ENCODE measurements around the gene ANKRD11.
"Not testable (repeated sequence)": the region's sequence is repeated elsewhere in the genome, so short reads cannot be mapped to it uniquely, and the experiment has no call there.

ANKRD11 gene

DNA sequence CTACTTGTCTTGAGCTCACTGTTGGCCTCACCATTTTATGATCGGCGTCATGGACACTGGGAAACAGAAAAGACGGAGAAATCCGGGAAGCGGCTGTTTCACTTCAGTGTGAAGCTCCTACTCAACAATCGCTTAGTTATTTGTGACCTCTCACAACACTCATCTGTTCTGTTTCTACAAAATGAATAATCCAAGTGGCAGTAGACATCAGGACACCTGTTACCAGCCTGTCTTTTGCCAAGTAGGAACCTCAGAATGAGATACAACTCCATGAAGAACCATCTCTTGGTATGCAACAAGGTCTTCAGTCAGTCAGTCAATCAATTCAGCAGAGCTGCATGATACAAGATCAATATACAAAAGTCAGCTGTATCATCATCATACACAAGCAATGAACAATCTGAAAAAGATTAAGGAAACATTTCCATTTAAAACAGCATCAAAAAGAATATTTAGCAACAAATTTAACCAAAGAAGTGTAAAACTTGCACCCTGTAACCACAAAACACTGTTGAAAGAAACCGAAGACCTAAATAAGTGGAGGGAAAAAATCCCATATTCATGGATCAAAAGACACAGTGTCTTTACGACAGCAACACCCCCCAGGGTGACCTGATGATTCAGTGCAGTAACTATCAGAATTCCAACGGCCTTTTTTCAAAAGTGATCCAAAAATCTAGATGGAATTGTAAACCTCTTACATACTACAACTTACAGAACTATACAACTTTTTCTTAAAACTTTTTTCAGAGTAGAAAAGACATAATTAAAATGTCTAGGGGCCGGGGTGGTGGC lies 63.4 kb downstream of the ANKRD11 start:
- FAIRE-seq: no peak

DNA sequence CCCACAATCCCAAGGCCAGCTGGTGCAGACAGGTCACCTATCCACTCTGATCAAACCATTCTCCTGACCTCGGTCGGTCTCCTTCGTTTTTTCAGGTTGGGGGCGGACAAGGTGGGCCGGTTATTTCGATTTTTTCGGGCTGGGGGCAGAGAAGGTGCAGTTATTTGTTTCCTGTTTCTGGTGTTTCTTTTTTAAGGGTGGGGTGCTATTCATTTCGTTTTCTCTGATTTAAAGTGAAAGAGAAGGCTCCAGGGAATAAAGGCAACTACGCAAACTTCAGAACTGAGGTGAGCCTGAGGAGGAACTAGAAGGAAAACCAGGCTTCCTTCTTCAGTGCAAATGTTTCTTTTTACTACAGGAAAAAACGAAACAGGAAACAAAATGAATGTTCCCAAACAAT lies 64.8 kb downstream of the ANKRD11 start:
- no peak for FAIRE-seq

DNA sequence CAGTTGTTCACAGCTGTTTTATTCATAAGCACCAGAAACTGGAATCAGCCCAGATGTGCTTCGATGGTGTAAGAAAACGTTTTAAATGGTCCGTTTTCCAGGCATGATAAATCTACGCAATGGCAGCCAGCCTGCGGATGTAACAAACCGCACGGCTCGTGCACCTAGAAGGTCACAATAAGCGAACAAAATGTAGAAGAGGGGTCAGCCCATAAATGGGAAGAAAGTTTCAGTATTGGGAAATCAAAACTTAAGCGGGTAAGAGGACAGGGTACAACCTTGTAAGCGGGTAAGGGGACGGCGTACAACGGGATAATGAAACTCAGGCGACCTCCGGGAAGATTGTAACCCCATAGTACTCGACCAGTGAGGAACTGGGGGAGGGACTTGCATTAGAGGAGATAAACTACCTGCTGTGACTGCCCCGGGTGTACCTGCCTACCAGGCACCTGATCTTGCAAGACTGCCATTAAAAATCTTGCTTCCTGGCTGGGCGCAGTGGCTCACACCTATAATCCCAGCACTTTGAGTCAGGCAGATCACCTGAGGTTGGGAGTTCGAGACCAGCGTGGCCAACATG lies 66.6 kb downstream of the ANKRD11 start:
- no peak for FAIRE-seq

DNA sequence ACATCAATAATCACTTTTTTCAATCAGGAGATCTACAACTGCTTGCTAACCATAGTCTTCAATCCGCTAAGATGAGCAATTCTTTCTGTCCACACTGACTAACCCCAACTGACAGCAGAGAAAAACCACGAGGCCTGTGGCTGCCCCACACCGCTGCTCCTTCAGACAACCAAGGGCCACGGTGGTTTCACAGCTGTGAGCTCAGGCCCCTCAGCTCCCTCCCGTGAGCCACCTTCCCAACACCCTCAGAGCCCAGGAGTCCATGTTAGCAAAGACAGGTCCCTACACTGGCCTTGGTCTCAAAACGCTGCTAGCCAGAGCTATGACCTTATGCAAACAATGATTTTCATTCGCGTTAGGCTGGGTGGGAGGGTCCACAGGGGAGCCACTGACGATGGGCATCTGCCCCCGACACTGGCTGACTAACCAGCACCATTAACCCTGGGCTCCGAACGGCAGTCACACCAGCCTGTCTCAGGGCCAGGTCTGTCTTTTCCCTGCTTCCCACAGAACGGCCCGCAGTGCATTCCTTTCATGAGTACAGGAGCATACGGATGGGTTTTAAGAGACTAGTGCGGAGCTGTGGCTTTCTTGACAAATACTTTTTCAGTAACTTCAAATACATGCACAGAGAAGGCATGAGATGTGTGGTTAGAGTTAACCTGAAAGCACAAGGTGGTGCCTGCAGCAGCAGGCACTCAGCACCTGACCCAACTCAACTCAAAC lies 67.3 kb downstream of the ANKRD11 start:
- no peak for FAIRE-seq

DNA sequence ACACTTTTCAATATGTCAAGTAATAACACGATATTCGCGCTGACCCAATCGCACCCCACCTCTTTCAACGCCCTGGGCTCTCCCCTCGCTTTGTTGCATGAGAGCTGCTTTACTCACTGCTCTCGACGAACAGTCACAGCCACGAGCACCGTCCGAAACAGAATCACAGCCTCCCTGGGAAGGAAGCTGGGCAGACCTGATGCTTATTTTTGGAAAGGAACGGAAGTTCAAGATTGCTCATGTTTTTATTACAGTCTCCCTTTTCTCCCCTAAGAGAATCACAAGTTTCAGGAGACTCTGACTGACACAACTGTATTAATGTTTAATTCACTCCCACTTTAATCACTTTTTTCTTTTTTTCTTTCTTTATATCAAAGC lies 67.8 kb downstream of the ANKRD11 start:
- no peak for FAIRE-seq

DNA sequence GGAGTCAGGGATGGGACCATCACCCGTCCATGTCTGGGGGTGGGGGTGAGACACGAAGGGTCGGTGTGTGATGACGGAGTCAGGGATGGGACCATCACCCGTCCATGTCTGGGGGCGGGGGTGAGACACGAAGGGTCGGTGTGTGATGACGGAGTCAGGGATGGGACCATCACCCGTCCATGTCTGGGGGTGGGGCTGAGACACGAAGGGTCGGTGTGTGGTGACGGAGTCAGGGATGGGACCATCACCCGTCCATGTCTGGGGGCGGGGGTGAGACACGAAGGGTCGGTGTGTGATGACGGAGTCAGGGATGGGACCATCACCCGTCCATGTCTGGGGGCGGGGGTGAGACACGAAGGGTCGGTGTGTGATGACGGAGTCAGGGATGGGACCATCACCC lies 69.1 kb downstream of the ANKRD11 start:
- not testable (repeated sequence) for FAIRE-seq

DNA sequence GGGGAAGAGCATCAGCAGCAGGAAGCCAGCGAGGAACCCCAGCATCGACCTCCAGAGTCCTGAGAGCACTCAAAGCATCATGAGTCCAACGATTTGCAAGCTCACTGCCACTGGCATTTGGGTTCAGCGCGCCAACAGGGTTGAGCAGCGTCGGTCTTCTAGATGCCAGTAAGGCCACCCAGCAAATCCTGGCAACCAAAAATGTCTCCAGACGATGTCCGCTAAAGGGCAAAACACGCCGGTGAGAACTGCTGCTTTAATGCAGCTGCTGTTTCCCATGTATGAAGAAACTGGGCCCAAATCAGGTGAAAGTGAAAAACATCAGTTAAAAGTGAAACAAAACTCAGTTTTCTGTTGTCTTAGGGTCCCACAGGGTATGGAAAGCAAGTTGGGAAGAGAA lies 70.2 kb downstream of the ANKRD11 start:
- no peak for FAIRE-seq

DNA sequence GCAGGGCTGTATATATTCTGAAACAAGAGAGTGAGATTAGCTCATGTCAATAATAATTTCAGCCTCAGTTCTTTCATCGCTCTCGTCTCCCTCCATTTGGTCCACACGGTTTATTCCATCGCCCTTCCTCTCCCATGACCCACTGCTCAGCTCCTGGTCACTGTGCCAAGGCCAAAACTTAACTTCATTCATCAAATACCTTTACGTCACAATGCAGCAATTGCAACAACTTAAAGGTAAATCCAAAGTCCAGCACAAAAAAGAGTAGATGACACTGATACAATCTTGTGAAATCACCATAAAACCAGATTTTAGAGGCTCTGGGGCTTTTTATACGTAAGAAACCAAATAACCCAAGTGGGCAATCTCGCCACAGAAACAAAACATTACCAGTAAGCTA lies 72.0 kb downstream of the ANKRD11 start:
- no peak for FAIRE-seq

DNA sequence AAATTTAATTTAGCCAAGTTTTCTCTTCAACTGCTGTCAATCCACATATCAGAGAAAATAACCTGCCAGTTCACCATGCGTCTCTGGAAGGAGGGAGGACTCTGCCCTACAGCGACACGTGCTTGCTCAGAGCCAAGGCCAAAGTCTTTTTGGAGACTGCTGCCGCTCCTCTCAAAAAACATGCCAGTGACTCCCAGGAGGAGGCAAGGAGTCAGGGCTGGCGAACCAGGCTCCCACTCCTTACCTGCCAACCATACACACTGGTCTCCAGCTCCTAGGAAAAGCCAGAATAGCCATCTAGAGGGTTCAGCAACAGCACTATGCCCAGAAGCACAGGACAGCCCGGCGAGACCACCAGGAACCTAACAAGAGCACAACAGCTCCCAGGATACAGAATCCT lies 73.0 kb downstream of the ANKRD11 start:
- FAIRE-seq: no peak

DNA sequence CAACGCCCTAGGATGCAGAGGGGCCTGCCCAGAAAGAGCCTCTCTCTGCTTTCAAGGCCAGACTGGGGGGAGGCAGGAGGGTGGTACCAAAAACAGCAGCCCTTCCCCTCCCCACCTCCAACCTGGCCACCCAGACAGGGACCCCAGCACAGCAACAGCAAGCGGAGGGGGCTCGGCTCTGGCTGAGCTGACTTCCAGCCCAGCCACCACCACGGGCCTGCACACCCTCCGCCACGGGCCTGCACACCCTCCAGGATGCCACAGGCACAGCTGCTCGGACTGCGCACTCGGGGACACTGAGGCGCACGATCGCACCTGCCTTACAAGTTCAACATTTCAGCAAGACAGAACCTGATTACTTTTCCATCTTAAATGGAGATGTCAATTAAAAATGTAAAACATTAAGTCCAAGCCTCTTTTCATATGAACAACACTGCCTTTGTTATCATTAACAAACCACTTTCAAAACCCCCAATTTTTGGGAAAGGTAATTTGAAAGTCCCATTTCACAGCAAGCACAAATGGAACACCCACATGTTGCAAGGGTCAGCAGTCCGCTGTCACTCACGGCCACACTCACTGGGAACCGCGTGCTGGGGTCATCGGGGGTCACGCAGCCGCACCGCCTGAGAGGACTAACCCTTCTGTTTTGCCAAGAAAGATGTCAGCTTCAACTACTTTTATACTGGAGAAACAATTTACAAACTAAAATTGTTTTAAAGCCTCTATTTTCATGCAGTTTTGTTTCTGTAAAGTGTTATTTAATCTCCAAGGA lies 76.4 kb downstream of the ANKRD11 start:
- FAIRE-seq: no peak

DNA sequence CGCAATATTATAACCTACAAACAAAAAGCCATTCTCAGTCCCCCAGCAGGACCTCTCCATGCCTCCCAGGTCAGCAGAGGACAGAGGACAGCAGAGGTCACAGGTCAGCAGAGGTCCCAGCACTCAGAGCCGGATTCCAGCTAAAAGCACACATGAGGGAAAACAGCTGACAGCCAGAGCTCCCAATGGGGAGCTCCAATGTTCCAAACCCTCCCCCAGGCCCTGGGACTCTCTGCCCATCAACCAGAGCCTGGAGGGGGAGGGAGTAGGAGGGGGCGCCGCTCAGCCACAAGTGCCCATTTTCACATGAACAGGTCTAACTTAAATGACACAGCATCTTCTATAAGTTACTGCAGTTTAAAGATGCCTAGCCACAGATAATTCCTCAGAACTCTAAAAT lies 77.5 kb downstream of the ANKRD11 start:
- FAIRE-seq: no peak

DNA sequence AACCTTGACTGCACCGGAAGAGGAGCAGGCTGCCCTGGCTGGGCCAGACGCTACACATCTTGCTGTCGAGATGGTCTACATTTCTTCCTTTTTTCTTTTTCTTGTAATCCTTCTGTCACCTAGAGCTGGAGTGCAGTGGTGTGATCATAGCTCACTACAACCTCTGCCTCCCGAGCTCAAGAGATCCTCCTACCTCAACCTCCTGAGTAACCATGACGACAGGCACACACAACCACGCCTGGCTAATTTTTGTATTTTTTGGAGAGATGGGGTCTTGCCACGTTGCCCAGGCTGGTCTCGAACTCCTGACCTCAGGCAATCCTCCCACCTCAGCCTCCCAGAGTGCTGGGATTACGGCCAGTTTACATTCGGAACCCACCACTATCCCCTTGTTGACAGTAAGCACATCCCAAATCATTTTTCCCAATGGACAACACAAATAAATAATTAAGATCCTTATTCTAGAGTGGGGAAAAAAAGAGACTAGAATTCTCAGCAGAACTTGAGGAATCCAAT lies 79.0 kb downstream of the ANKRD11 start:
- no peak for FAIRE-seq

DNA sequence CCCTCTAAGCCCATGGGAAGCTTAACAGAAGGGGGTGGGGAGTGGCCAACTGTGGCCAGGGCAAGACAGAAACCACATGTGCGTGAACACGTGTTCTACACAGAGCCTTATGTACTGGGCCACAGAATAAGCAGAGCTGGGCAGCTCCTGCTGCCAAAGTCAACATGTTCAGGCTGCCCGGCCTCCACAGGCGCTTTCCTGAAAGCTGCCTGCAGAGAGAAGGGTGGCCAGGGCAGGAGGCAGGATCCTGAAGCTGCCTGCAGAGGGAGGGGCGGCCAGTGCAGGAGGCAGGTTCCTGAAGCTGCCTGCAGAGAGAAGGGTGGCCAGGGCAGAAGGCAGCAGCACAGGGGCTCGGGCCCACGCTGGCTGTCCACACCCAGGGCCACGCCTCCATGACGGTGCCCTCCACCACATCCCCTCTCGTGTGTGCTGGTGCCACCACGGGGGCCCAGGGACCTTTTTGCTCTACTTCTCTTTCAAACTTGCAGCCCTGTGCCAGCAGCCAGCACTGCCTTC lies 79.5 kb downstream of the ANKRD11 start:
- no peak for FAIRE-seq

DNA sequence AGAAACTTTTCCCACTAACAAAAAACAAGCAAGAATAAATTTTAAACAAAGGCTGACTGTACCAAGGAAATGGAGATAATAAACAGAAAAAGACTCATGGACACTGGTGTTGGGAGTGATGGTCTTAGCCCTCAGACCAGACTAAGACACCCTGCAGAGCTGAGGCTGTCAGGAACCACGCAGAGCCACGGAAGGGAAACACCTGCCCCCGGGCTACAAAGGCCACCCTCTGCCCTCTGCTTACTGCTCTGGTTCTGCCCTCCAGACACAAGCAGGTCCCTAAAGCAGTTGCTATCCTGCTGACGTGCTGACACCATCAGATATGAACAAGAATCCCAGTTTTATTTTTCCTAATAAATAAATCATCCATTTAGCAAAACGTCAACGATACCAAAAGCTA lies 80.0 kb downstream of the ANKRD11 start:
- no peak for FAIRE-seq

DNA sequence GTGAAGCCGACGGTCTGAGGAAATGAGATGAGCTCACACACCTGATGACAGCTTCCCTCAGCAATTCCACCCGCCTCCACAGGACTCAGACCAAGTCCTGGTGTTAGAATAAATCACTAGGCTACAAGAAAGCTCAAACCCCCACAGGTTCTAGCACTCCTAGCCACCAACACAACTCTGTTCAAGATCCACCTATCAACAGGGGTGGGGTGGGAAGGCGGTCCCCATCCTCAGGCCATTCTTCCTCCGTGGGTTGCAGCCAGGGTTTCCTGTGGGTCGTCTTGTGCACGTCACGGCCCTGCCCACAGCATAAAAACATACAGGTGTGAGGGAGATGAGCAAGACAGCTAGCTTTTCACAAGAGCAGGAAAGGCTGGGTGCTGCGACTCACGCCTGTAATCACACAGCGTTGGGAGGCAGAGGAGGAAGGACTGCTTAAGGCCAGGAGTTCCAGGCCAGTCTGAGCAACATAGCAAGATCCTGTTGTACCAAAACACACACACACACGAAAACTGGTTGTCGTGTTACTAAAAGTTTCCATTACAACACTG lies 81.1 kb downstream of the ANKRD11 start:
- no peak for FAIRE-seq

DNA sequence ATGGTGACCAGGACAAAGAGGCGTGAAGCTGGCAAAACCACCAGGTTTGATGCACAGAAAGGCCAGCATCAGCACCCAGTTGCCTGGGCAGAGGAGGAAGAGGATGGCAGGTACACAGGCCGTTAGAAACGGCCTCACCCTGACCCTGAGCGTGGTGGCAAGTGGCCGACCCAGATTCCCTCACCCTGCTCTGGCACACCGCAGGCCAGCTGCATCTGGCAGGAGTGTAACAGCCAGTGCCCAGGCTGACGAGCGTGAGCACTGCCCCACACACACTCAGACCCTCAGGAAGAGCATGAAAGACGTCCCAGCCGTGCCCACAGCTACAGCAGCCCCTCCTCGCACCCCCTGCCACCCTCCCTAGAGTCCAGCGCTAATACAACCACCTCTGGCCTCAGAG lies 82.0 kb downstream of the ANKRD11 start:
- no peak for FAIRE-seq

DNA sequence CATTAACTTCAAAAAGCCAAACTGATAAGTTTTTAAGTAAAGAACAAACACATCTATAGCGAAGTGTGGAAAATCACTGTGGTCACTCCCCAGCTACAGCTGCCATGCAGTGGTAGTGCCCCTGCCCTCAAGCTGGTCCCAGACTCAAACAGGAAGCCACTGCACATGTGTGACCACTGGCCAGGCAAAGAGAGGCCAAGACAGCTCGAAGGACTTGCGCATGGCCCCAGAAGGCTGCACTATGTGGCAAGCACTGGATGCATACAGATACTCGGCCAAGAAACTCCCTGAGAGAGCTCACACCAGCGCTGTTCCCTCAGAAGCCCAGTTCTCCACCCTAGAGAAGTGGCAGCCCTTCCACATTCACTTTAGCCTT lies 82.4 kb downstream of the ANKRD11 start:
- no peak for FAIRE-seq

DNA sequence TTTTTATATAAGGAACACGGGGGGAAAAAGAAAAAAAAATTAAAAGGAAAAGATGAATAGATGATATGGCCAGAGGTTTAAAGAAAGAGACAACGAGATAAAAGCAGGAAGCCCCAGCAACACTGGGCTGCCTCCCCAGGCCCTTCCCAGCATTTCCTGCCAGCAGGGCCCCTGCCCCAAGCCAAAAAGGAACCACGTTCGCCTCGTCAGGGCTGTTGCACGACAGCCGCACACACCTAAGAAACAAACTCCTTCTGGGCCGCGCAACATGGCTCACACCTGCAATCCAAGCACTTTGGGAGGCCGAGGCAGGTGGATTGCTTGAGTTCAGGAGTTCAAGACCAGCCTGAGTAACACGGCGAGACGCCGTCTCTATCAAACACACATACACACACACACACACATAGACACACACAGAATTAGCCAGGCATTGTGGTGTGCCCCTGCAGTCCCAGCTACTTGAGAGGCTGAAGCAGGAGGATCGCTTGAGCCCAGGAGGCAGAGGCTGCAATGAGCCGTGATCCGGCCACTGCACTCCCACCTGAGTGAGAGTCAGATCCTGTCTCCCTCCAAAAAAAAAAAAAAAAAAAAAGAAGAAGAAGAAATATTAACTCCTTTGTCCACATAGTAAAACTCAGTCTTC lies 83.0 kb downstream of the ANKRD11 start:
- FAIRE-seq: no peak

DNA sequence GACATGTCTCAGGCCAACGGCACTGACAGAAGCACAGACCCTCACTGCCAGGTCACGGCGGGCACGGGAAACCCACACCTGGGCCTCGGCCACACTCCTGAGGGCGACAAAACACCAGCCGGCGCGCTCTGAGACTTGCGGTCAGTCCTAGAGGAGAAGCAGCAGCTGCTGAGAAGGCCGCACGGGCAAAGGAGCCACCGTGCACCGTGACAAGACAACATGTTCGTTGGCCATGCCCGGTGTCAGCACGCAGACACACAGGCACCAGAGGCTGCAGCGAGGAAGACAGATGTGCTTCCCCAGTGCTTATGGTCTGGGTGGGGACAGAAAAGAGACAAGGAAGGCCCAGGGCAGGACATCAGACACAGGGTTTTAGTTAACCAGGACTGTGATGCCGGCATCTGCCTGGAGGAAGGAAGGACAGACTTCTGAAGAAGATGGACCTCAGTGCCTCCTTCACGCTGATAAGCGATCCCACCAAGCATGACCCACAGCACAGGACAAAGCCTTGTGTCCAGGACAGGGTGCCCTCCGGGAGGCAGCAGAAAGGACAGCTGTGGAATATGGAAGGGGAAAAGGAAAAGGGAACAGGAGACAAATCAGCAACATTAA lies 84.0 kb downstream of the ANKRD11 start:
- no peak for FAIRE-seq

DNA sequence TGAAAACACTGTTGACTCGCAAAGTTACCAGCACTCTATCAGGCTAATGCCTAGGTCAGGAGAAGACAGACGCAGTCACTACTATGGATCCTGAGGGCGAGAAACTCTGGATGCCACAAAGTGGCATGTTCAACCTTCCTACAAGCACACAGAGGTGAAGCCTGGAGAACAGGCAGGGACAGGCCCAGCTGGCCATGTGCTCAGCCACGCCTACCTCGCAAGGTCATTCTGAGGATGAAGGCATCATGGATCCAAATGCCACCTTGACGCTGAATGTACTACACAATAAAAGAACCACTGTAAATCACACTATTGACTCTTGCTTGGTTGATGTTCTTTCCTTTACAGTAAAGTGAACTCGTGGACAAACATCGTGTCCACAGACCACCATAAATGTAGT lies 85.8 kb downstream of the ANKRD11 start:
- FAIRE-seq: no peak

DNA sequence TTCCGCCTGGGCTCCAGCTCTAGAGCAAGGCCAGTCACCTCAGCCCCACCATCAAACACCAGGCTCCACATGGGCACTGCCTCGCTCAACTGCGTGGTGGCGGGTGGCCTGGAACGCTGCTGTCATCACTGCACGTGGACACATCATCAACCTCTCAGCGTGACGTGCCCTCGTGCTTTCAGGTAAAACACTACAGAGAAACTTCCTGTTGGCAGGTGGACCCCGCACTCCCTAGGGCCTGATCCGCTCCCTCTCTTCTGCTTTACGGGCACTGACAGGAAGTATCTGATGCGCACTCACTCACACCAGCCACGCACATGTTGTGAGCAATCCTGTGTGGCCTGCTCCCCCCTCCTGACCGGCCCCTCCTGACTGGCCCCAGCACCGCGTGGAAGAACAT lies 87.4 kb downstream of the ANKRD11 start:
- FAIRE-seq: no peak

Measured in endometrium (tissue), 2 donors.